Activated T-cell treated with anti-CD3 and anti-CD28 coated beads for 4 hours (primary cell): ENCODE results near the gene SREBF1.

Source experiments
- DNase-seq: peaks from one replicate; pipeline ENCODE4 v3.0.0-alpha.2; 2020

Gene SREBF1

GRCh38 chr17:17822616-17823015, 14.2 kb downstream of the SREBF1 start:
- DNase-seq, result no peak

- no peak for DNase-seq
Measured at GRCh38 chr17:17822189-17822588, 14.6 kb downstream of the SREBF1 start.

- no peak for DNase-seq
Measured at GRCh38 chr17:17820463-17821158, 16.2 kb downstream of the SREBF1 start.

- no peak for DNase-seq
Measured at GRCh38 chr17:17820046-17820445, 16.7 kb downstream of the SREBF1 start.

- DNase-seq, result no peak
Measured at GRCh38 chr17:17819561-17819995, 17.2 kb downstream of the SREBF1 start.

- DNase-seq, result no peak
Measured at GRCh38 chr17:17819111-17819510, 17.7 kb downstream of the SREBF1 start.

- no peak for DNase-seq
Measured at GRCh38 chr17:17818088-17818526, 18.7 kb downstream of the SREBF1 start.

- DNase-seq, result no peak
Measured at GRCh38 chr17:17817552-17817947, 19.2 kb downstream of the SREBF1 start.

GRCh38 chr17:17816831-17817551, 19.8 kb downstream of the SREBF1 start:
- no peak for DNase-seq

GRCh38 chr17:17816240-17816814, 20.5 kb downstream of the SREBF1 start:
- no peak for DNase-seq

GRCh38 chr17:17815436-17816200, 21.2 kb downstream of the SREBF1 start:
- DNase-seq, result no peak

GRCh38 chr17:17815062-17815406, 21.8 kb downstream of the SREBF1 start:
- no peak for DNase-seq

GRCh38 chr17:17814162-17815061, 22.4 kb downstream of the SREBF1 start:
- DNase-seq, result no peak

GRCh38 chr17:17813725-17814095, 23.1 kb downstream of the SREBF1 start:
- no peak for DNase-seq

- DNase-seq, result no peak
Measured at GRCh38 chr17:17813055-17813724, 23.6 kb downstream of the SREBF1 start.

GRCh38 chr17:17812211-17813054, 24.4 kb downstream of the SREBF1 start:
- peak; percentile 60 for DNase-seq

- no peak for DNase-seq
Measured at GRCh38 chr17:17811381-17812210, 25.2 kb downstream of the SREBF1 start.

- no peak for DNase-seq
Measured at GRCh38 chr17:17810895-17811248, 25.9 kb downstream of the SREBF1 start.

GRCh38 chr17:17810084-17810894, 26.5 kb downstream of the SREBF1 start:
- DNase-seq, result no peak
